GM23338 (cell line): ENCODE measurements around the gene GIGYF1. TPM values are rescaled to one million over a fixed set of nuclear protein-coding genes. Genes with fewer than 3 reads are reported as not detected.

ENCODE experiments used
- ATAC-seq: fragments of 200-7000 bp; cut with Tn5 transposase; 3 replicates; pipeline ENCODE4 v1.9.1; 2020
- DNase-seq: peaks from one replicate; pipeline ENCODE4 v3.0.0-alpha.2; 2015; ENCODE audit warnings: low spot score
- H2AFZ ChIP-seq: fragments of 200-600 bp; sonication (generic); 2 replicates; pipeline ENCODE4 v1.8.0; 2016; ENCODE audit warnings: antibody characterized with exemption, mild to moderate bottlenecking, moderate library complexity
- H3F3A ChIP-seq: fragments of 200-600 bp; sonication (generic); replicated peaks from 2 replicates; pipeline ENCODE4 v1.8.0; 2017; ENCODE audit warnings: antibody characterized with exemption, mixed run types, low read depth
- H3K27ac ChIP-seq: fragments of 200-600 bp; sonication (generic); 2 replicates; pipeline ENCODE4 v1.6.1; 2016; ENCODE audit warnings: low read depth
- H3K27me3 ChIP-seq: fragments of 200-600 bp; sonication (generic); 2 replicates; pipeline ENCODE4 v1.8.0; 2016; ENCODE audit warnings: mild to moderate bottlenecking, mixed run types, moderate library complexity; ENCODE audit not compliant: insufficient read depth
- H3K36me3 ChIP-seq: fragments of 200-600 bp; sonication (generic); 2 replicates; pipeline ENCODE4 v1.8.0; 2016; ENCODE audit warnings: mild to moderate bottlenecking; ENCODE audit not compliant: insufficient read depth
- H3K4me1 ChIP-seq: fragments of 200-600 bp; sonication (generic); 2 replicates; pipeline ENCODE4 v1.8.0; 2016; ENCODE audit warnings: mild to moderate bottlenecking, moderate library complexity; ENCODE audit not compliant: insufficient read depth
- H3K4me2 ChIP-seq: fragments of 200-600 bp; sonication (generic); 2 replicates; pipeline ENCODE4 v1.7.1; 2017; ENCODE audit warnings: mixed run types
- H3K4me3 ChIP-seq: fragments of 200-600 bp; sonication (generic); 2 replicates; pipeline ENCODE4 v1.6.1; 2016; ENCODE audit warnings: mixed run types
- H3K79me2 ChIP-seq: fragments of 200-600 bp; sonication (generic); replicated peaks from 2 replicates; pipeline ENCODE4 v1.8.0; 2017; ENCODE audit warnings: mild to moderate bottlenecking; ENCODE audit not compliant: insufficient read depth
- H3K9me2 ChIP-seq: fragments of 200-600 bp; sonication (generic); 2 replicates; pipeline ENCODE4 v1.8.0; 2017; ENCODE audit not compliant: insufficient read depth
- H4K20me1 ChIP-seq: fragments of 200-600 bp; sonication (generic); replicated peaks from 2 replicates; pipeline ENCODE4 v1.8.0; 2017; ENCODE audit warnings: mild to moderate bottlenecking; ENCODE audit not compliant: insufficient read depth
- H3K27ac Mint-ChIP-seq: 2 replicates; pipeline ENCODE4 v1.8.0; 2020; ENCODE audit warnings: inconsistent platforms, mild to moderate bottlenecking, moderate library complexity, mixed read lengths
- H3K27me3 Mint-ChIP-seq: 3 replicates; pipeline ENCODE4 v1.8.0; 2022; ENCODE audit warnings: low read depth, mild to moderate bottlenecking, moderate library complexity, mixed read lengths, inconsistent platforms; ENCODE audit not compliant: insufficient read depth, poor library complexity
- H3K36me3 Mint-ChIP-seq: 3 replicates; pipeline ENCODE4 v1.8.0; 2021; ENCODE audit warnings: low read depth, mild to moderate bottlenecking, inconsistent platforms, moderate library complexity, mixed read lengths
- H3K4me1 Mint-ChIP-seq: 3 replicates; pipeline ENCODE4 v1.8.0; 2020; ENCODE audit warnings: mild to moderate bottlenecking, inconsistent platforms, mixed read lengths
- H3K4me3 Mint-ChIP-seq: 3 replicates; pipeline ENCODE4 v1.8.0; 2021; ENCODE audit warnings: moderate library complexity, mild to moderate bottlenecking, inconsistent platforms, mixed read lengths
- H3K9me3 Mint-ChIP-seq: 3 replicates; pipeline ENCODE4 v1.8.0; 2020; ENCODE audit warnings: moderate library complexity, mild to moderate bottlenecking, inconsistent platforms, mixed read lengths
- CREB1 ChIP-seq: fragments of 250-450 bp; sonication (Bioruptor Pico); IDR thresholded peaks from 2 replicates; pipeline ENCODE4 v1.5.0; 2020; ENCODE audit warnings: low read depth, mild to moderate bottlenecking, moderate library complexity
- EZH2 ChIP-seq: fragments of 200-600 bp; sonication (generic); IDR thresholded peaks from one replicate; pipeline ENCODE4 v1.8.0; 2017; ENCODE audit warnings: antibody characterized with exemption, mild to moderate bottlenecking, low read depth; ENCODE audit not compliant: unreplicated experiment
- EZH2phosphoT487 ChIP-seq: fragments of 200-600 bp; sonication (generic); IDR thresholded peaks from one replicate; pipeline ENCODE4 v1.8.1; 2018; ENCODE audit warnings: antibody characterized with exemption; ENCODE audit not compliant: unreplicated experiment
- NANOG ChIP-seq: IDR thresholded peaks from 2 replicates; pipeline ENCODE4 v1.6.1; 2016; ENCODE audit warnings: antibody characterized with exemption, borderline replicate concordance
- POLR2AphosphoS5 ChIP-seq: IDR thresholded peaks from 2 replicates; pipeline ENCODE4 v1.6.1; 2016; ENCODE audit warnings: antibody characterized with exemption, low read depth
- STAT1 ChIP-seq: IDR thresholded peaks from one replicate; pipeline ENCODE4 v1.6.1; 2016; ENCODE audit warnings: antibody characterized with exemption; ENCODE audit not compliant: unreplicated experiment
- ZNF114 ChIP-seq: fragments of 250-450 bp; sonication (Bioruptor Pico); IDR thresholded peaks from 2 replicates; pipeline ENCODE4 v1.5.0; 2020; ENCODE audit warnings: mild to moderate bottlenecking, moderate library complexity
- ZNF331 ChIP-seq: fragments of 250-450 bp; sonication (Bioruptor Pico); IDR thresholded peaks from 2 replicates; pipeline ENCODE4 v1.5.0; 2020; ENCODE audit warnings: low read depth, mild to moderate bottlenecking, moderate library complexity
- polyA plus RNA-seq: library from polyadenylated mRNA; unstranded; fragments of >200 nt; fragmentation: Nextera tagmentation; extraction: Ambion mirVana; gene quantifications from 2 replicates; pipeline ENCODE4 v1.2.1, GENCODE V29; 2016
- total RNA-seq: library from RNA; depleted of rRNA; stranded (reverse); fragments of >200 nt; shearing (Covaris generic); gene quantifications from 2 replicates; pipeline ENCODE4 v1.2.3, GENCODE V29; 2014
- TF ChIP-seq, protein P1 (sequence below): IDR thresholded peaks from one replicate; pipeline ENCODE4 v1.6.1; 2018; ENCODE audit warnings: antibody characterized with exemption; ENCODE audit not compliant: unreplicated experiment
- TF ChIP-seq, protein P2 (sequence below): IDR thresholded peaks from 2 replicates; pipeline ENCODE4 v1.6.1; 2016; ENCODE audit warnings: antibody characterized with exemption

Gene GIGYF1
- total and polyA plus RNA-seq, 2 experiments from 2014 or later = 40.4 to 69.8 TPM

DNA sequence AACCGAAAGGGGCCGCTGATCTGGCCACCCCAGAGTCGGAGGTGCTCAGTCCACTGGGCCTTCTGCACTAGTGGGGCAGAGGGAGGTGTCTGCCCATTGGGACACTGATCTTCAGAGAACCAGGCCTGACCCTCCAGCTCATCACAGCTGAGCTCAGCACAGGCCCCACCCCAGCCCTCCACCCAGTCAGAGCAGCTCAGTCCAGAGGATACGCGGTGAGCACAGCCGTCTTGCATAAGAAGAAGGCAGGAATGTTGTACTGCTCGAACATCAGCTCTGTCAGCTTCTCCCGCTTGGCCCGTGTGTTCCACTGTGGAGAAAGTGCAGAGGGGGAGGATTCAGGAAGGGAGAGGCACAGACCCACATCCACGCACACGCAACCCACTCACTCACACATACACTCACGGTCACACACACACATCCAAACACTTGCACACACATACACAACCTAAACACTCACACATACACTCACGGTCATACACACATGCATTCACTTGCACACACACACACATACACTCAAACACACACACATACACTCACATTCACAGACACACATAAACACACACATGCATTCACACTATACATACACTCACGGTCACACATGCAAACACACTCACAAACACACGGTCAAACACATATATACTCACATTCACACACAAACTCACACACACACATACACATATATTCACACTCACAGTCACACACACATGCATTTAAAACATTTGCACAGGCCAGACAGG lies 44.1 kb downstream of the GIGYF1 start:
- Mint-ChIP-seq H3K27ac (no peak overlapping the region), H3K9me3 (no peaks in the 10 kb centered on the region), H3K36me3 (no peaks in the 10 kb centered on the region; the same call in 2 of the 3 replicates), H3K4me1 (peaks cover 13% of the 10 kb centered on the region), H3K27me3 (peaks cover 10% of the 10 kb centered on the region), H3K4me3 (no peak overlapping the region; the same call in 2 of the 3 replicates)
- Histone ChIP-seq H3K27me3 (peaks cover 16% of the 10 kb centered on the region), H3K36me3 (no peaks in the 10 kb centered on the region), H3K4me1 (peaks cover 7% of the 10 kb centered on the region; the same call in 1 of the 2 replicates), H3K9me2 (no peaks in the 10 kb centered on the region), H3K27ac (no peak overlapping the region), H3K4me2 (no peak overlapping the region), H3F3A (no peaks in the 10 kb centered on the region), H4K20me1 (no peaks in the 10 kb centered on the region), H2AFZ (no peak overlapping the region), H3K79me2 (no peaks in the 10 kb centered on the region), H3K4me3 (no peak overlapping the region)
- ATAC-seq (no peak), DNase-seq (no peak)
- TF ChIP-seq EZH2phosphoT487 (no peak), POLR2AphosphoS5 (no peak), STAT1 (no peak), CREB1 (no peak), ZNF114 (CRISPR knock-in tag) (no peak), ZNF331 (CRISPR knock-in tag) (no peak), NANOG (no peak), EZH2 (no peak)
- TF ChIP-seq, protein P1, sequence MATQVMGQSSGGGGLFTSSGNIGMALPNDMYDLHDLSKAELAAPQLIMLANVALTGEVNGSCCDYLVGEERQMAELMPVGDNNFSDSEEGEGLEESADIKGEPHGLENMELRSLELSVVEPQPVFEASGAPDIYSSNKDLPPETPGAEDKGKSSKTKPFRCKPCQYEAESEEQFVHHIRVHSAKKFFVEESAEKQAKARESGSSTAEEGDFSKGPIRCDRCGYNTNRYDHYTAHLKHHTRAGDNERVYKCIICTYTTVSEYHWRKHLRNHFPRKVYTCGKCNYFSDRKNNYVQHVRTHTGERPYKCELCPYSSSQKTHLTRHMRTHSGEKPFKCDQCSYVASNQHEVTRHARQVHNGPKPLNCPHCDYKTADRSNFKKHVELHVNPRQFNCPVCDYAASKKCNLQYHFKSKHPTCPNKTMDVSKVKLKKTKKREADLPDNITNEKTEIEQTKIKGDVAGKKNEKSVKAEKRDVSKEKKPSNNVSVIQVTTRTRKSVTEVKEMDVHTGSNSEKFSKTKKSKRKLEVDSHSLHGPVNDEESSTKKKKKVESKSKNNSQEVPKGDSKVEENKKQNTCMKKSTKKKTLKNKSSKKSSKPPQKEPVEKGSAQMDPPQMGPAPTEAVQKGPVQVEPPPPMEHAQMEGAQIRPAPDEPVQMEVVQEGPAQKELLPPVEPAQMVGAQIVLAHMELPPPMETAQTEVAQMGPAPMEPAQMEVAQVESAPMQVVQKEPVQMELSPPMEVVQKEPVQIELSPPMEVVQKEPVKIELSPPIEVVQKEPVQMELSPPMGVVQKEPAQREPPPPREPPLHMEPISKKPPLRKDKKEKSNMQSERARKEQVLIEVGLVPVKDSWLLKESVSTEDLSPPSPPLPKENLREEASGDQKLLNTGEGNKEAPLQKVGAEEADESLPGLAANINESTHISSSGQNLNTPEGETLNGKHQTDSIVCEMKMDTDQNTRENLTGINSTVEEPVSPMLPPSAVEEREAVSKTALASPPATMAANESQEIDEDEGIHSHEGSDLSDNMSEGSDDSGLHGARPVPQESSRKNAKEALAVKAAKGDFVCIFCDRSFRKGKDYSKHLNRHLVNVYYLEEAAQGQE = no peak
- TF ChIP-seq, protein P2, sequence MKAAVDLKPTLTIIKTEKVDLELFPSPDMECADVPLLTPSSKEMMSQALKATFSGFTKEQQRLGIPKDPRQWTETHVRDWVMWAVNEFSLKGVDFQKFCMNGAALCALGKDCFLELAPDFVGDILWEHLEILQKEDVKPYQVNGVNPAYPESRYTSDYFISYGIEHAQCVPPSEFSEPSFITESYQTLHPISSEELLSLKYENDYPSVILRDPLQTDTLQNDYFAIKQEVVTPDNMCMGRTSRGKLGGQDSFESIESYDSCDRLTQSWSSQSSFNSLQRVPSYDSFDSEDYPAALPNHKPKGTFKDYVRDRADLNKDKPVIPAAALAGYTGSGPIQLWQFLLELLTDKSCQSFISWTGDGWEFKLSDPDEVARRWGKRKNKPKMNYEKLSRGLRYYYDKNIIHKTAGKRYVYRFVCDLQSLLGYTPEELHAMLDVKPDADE = no peak

DNA sequence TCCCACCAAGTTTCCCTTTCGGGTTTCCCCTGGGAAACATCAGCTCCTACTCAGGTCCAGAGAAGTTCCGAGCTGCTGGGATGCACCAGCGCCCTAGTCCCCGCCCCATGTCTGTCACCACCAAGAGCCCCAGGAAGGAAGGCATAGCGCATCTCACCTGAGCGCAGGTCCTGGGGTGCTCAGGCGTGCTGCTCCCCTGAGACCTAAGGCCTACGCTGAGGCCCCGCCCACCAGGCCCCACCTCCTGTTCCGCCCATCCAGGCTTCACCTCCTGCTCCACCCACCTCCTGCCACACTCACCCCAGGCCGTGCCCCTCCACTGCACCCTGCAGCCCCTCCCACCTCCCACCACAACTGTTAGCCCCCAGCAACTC lies 51.5 kb downstream of the GIGYF1 start:
- Histone ChIP-seq H3K27ac (no peak overlapping the region), H3K79me2 (no peaks in the 10 kb centered on the region), H3F3A (0 out of 2 replicates have a peak, but pooled peaks cover 4% of the 10 kb centered on the region), H3K4me3 (peak overlapping the region; percentile 46), H3K9me2 (no peaks in the 10 kb centered on the region), H3K4me2 (peak overlapping the region; percentile 57), H2AFZ (peak overlapping the region; percentile 12; the same call in 1 of the 2 replicates), H4K20me1 (no peaks in the 10 kb centered on the region), H3K4me1 (peaks cover 7% of the 10 kb centered on the region; the same call in 1 of the 2 replicates), H3K36me3 (no peaks in the 10 kb centered on the region), H3K27me3 (no peaks in the 10 kb centered on the region)
- H3K27ac Mint-ChIP-seq = no peak overlapping the region
- TF ChIP-seq POLR2AphosphoS5 = peak; percentile 39; the same call in 1 of the 2 replicates
- no peak for TF ChIP-seq NANOG
- peaks cover 30% of the 10 kb centered on the region for H3K4me1 Mint-ChIP-seq
- H3K4me3 Mint-ChIP-seq = no peak overlapping the region
- ATAC-seq (peak; percentile 89), DNase-seq (peak; percentile 90)
- peaks cover 4% of the 10 kb centered on the region for H3K27me3 Mint-ChIP-seq
- H3K9me3 Mint-ChIP-seq = no peaks in the 10 kb centered on the region
- no peaks in the 10 kb centered on the region for H3K36me3 Mint-ChIP-seq
